ACC112 (cell line): Measurements from ENCODE around the gene TIE1.

ENCODE experiments used
- H2AFZ ChIP-seq: fragments of 200-600 bp; sonication (generic); one replicate; pipeline ENCODE4 v1.6.0; 2017; ENCODE audit warnings: antibody characterized with exemption, low read length; ENCODE audit not compliant: unreplicated experiment
- H3K27ac ChIP-seq: fragments of 200-600 bp; sonication (generic); 2 replicates; pipeline ENCODE4 v1.5.1; 2014; ENCODE audit warnings: low read depth, mild to moderate bottlenecking, antibody characterized with exemption, low read length, moderate library complexity
- H3K27me3 ChIP-seq: fragments of 200-600 bp; sonication (generic); 2 replicates; pipeline ENCODE4 v1.6.1; 2014; ENCODE audit warnings: mild to moderate bottlenecking, antibody characterized with exemption, low read length, moderate library complexity, mixed read lengths; ENCODE audit not compliant: insufficient read depth
- H3K36me3 ChIP-seq: fragments of 200-600 bp; sonication (generic); 2 replicates; pipeline ENCODE4 v1.6.1; 2016; ENCODE audit warnings: mild to moderate bottlenecking, antibody characterized with exemption, low read length, moderate library complexity, mixed read lengths; ENCODE audit not compliant: insufficient read depth
- H3K4me1 ChIP-seq: fragments of 200-600 bp; sonication (generic); one replicate; pipeline ENCODE4 v1.6.1; 2016; ENCODE audit warnings: low read length, mixed read lengths; ENCODE audit not compliant: insufficient read depth, unreplicated experiment, control insufficient read depth
- H3K4me3 ChIP-seq: fragments of 200-600 bp; sonication (generic); 2 replicates; pipeline ENCODE4 v1.5.1; 2014; ENCODE audit warnings: mild to moderate bottlenecking, low read depth, low read length
- H3K79me2 ChIP-seq: fragments of 200-600 bp; sonication (generic); one replicate; pipeline ENCODE4 v1.6.0; 2016; ENCODE audit warnings: low read length; ENCODE audit not compliant: control insufficient read depth, unreplicated experiment, insufficient read depth

The TIE1 gene

GRCh38 chr1:43305926-43306687 is 5.3 kb downstream of the TIE1 start:
- H3K27me3 ChIP-seq: no peaks in the 10 kb centered on the region
- no peak overlapping the region for H3K4me3 ChIP-seq
- H2AFZ ChIP-seq: no peak overlapping the region
- H3K27ac ChIP-seq: no peak overlapping the region
- H3K4me1 ChIP-seq: no peaks in the 10 kb centered on the region
- no peaks in the 10 kb centered on the region for H3K79me2 ChIP-seq
- H3K36me3 ChIP-seq: no peaks in the 10 kb centered on the region

- no peak overlapping the region for H3K4me3 ChIP-seq
- no peak overlapping the region for H3K27ac ChIP-seq
- H3K79me2 ChIP-seq: no peaks in the 10 kb centered on the region
- H3K27me3 ChIP-seq: no peaks in the 10 kb centered on the region
- H2AFZ ChIP-seq: no peak overlapping the region
- H3K36me3 ChIP-seq: no peaks in the 10 kb centered on the region
- H3K4me1 ChIP-seq: no peaks in the 10 kb centered on the region
Measured at GRCh38 chr1:43306688-43307457, 6.1 kb downstream of the TIE1 start.

- H3K4me3 ChIP-seq: no peak overlapping the region
- no peaks in the 10 kb centered on the region for H3K36me3 ChIP-seq
- no peak overlapping the region for H3K27ac ChIP-seq
- no peak overlapping the region for H2AFZ ChIP-seq
- H3K4me1 ChIP-seq: no peaks in the 10 kb centered on the region
- no peaks in the 10 kb centered on the region for H3K27me3 ChIP-seq
- H3K79me2 ChIP-seq: no peaks in the 10 kb centered on the region
Measured at GRCh38 chr1:43307458-43308158, 6.8 kb downstream of the TIE1 start.

GRCh38 chr1:43308635-43309404 is 8.0 kb downstream of the TIE1 start:
- Histone ChIP-seq H3K27ac (no peak overlapping the region), H3K4me3 (no peak overlapping the region), H3K36me3 (no peaks in the 10 kb centered on the region), H3K79me2 (no peaks in the 10 kb centered on the region), H2AFZ (no peak overlapping the region), H3K27me3 (no peaks in the 10 kb centered on the region), H3K4me1 (no peaks in the 10 kb centered on the region)

- H3K36me3 ChIP-seq: no peaks in the 10 kb centered on the region
- H3K27ac ChIP-seq: no peak overlapping the region
- no peak overlapping the region for H2AFZ ChIP-seq
- H3K4me3 ChIP-seq: no peak overlapping the region
- H3K79me2 ChIP-seq: no peaks in the 10 kb centered on the region
- no peaks in the 10 kb centered on the region for H3K27me3 ChIP-seq
- no peaks in the 10 kb centered on the region for H3K4me1 ChIP-seq
Measured at GRCh38 chr1:43309405-43310025, 8.7 kb downstream of the TIE1 start.

- Histone ChIP-seq H3K27ac (no peak overlapping the region), H3K4me1 (no peaks in the 10 kb centered on the region), H3K36me3 (no peaks in the 10 kb centered on the region), H3K27me3 (no peaks in the 10 kb centered on the region), H3K4me3 (no peak overlapping the region), H2AFZ (no peak overlapping the region), H3K79me2 (no peaks in the 10 kb centered on the region)
Measured at GRCh38 chr1:43311521-43311920, 10.7 kb downstream of the TIE1 start.

- no peak overlapping the region for H2AFZ ChIP-seq
- no peak overlapping the region for H3K4me3 ChIP-seq
- no peak overlapping the region for H3K27ac ChIP-seq
- no peaks in the 10 kb centered on the region for H3K4me1 ChIP-seq
- H3K79me2 ChIP-seq: no peaks in the 10 kb centered on the region
- no peaks in the 10 kb centered on the region for H3K27me3 ChIP-seq
- H3K36me3 ChIP-seq: no peaks in the 10 kb centered on the region
Measured at GRCh38 chr1:43312212-43312623, 11.4 kb downstream of the TIE1 start.

GRCh38 chr1:43312663-43313515 is 12.1 kb downstream of the TIE1 start:
- no peak overlapping the region for H2AFZ ChIP-seq
- H3K27ac ChIP-seq: no peak overlapping the region
- no peaks in the 10 kb centered on the region for H3K79me2 ChIP-seq
- no peaks in the 10 kb centered on the region for H3K4me1 ChIP-seq
- H3K4me3 ChIP-seq: no peak overlapping the region
- no peaks in the 10 kb centered on the region for H3K36me3 ChIP-seq
- H3K27me3 ChIP-seq: no peaks in the 10 kb centered on the region

GRCh38 chr1:43313771-43314170 is 13.0 kb downstream of the TIE1 start:
- Histone ChIP-seq H3K79me2 (no peaks in the 10 kb centered on the region), H3K36me3 (no peaks in the 10 kb centered on the region), H3K4me3 (no peak overlapping the region), H3K4me1 (no peaks in the 10 kb centered on the region), H2AFZ (no peak overlapping the region), H3K27me3 (no peaks in the 10 kb centered on the region), H3K27ac (no peak overlapping the region)
